C4-2B (cell line): ENCODE measurements around the gene CENPB.

ENCODE experiments used
- CTCF ChIP-seq: fragments of 450-650 bp; conservative IDR thresholded peaks from 2 replicates; pipeline ENCODE4 v1.5.1; 2017; ENCODE audit warnings: mild to moderate bottlenecking
- ZFX ChIP-seq: fragments of 450-650 bp; IDR thresholded peaks from 2 replicates; pipeline ENCODE4 v1.6.1; 2017

GRCh38 chr20:3777716-3778629 is 8.6 kb downstream of the CENPB start:
- TF ChIP-seq CTCF, result no peak
- no peak for TF ChIP-seq ZFX
